ENCODE results near the gene DNER. TPM values are rescaled to one million over a fixed set of nuclear protein-coding genes. Genes with fewer than 3 reads are reported as not detected.

The DNER gene
- total RNA-seq, 1 experiment from 2014 or later: 8.4 TPM

DNA sequence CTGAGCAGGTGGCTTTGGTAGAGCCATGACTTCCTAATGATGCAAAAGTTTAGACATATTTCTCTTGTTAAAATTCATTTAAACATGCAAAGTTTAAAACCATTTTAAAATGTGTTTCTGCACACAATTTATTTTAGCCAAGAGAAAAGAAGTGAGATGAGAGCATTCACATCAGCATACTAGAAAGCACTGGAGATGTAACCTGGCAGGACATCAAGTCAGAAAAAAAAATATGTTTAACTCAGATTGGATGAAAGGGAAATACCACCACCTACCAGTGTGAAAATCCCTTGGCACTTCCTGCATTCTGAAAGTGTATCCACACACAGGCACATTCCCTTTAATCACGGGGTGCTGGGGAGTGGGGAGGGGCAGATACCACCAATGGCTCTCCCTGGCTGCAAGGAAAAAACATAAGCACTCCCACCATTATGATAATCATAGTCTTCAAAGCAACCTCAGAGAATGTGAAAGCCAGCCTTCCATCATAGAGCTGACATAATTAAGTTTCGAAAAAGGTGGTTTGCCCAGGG lies 25.0 kb downstream of the DNER start:
- no peaks in the 10 kb centered on the region for H3K9me3 ChIP-seq (ENCODE audit: low read depth, low read length, poor library complexity, severe bottlenecking)
- intact Hi-C loops (cut with micrococcal nuclease; ENCODE audit: unreplicated experiment): no loop called here
- H3K36me3 ChIP-seq (ENCODE audit: insufficient read depth, low read length, poor library complexity, severe bottlenecking): no peaks in the 10 kb centered on the region
- H3K27ac ChIP-seq (ENCODE audit: low read depth, low read length, poor library complexity, severe bottlenecking): no peak overlapping the region
- CTCF ChIA-PET: no interaction called here
- BruUV-seq (replicated peaks): no TSS peak
- no peak for DNase-seq (ENCODE audit: low spot score)
- no peaks in the 10 kb centered on the region for H3K4me1 ChIP-seq (ENCODE audit: insufficient read depth, low read length, poor library complexity, severe bottlenecking)
- TF ChIP-seq, protein P1, sequence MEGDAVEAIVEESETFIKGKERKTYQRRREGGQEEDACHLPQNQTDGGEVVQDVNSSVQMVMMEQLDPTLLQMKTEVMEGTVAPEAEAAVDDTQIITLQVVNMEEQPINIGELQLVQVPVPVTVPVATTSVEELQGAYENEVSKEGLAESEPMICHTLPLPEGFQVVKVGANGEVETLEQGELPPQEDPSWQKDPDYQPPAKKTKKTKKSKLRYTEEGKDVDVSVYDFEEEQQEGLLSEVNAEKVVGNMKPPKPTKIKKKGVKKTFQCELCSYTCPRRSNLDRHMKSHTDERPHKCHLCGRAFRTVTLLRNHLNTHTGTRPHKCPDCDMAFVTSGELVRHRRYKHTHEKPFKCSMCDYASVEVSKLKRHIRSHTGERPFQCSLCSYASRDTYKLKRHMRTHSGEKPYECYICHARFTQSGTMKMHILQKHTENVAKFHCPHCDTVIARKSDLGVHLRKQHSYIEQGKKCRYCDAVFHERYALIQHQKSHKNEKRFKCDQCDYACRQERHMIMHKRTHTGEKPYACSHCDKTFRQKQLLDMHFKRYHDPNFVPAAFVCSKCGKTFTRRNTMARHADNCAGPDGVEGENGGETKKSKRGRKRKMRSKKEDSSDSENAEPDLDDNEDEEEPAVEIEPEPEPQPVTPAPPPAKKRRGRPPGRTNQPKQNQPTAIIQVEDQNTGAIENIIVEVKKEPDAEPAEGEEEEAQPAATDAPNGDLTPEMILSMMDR (conservative IDR thresholded peaks at IDR 0.05; ENCODE audit: low read depth, low read length): no peak
- TF ChIP-seq EZH2 (IDR thresholded peaks at IDR 0.05; ENCODE audit: borderline replicate concordance, low read depth, low read length, poor library complexity, severe bottlenecking): no peak
- no peaks in the 10 kb centered on the region for H3K27me3 ChIP-seq (replicated peaks; ENCODE audit: insufficient read depth, low read depth, low read length, poor library complexity)
- no peak overlapping the region for H3K4me3 ChIP-seq (ENCODE audit: low read depth, low read length, poor library complexity, severe bottlenecking)
- POLR2A ChIA-PET (ENCODE audit: low non-redundant PET): interaction anchor here (0.6 kb wide), 1 partner anchor 355 kb away, joined by 3 read pairs; no protein-coding TSS in a partner anchor

- H3K4me1 ChIP-seq (ENCODE audit: insufficient read depth, low read length, poor library complexity, severe bottlenecking): no peaks in the 10 kb centered on the region
- H3K9me3 ChIP-seq (ENCODE audit: low read depth, low read length, poor library complexity, severe bottlenecking): no peaks in the 10 kb centered on the region
- no peaks in the 10 kb centered on the region for H3K36me3 ChIP-seq (ENCODE audit: insufficient read depth, low read length, poor library complexity, severe bottlenecking)
- DNase-seq (ENCODE audit: low spot score): no peak
- no TSS peak for BruUV-seq (replicated peaks)
- intact Hi-C loops (cut with micrococcal nuclease; ENCODE audit: unreplicated experiment): no loop called here
- POLR2A ChIA-PET (ENCODE audit: low non-redundant PET): no interaction called here
- H3K4me3 ChIP-seq (ENCODE audit: low read depth, low read length, poor library complexity, severe bottlenecking): no peak overlapping the region
- CTCF ChIA-PET: no interaction called here
- TF ChIP-seq EZH2 (IDR thresholded peaks at IDR 0.05; ENCODE audit: borderline replicate concordance, low read depth, low read length, poor library complexity, severe bottlenecking): no peak
- TF ChIP-seq, protein P1 (conservative IDR thresholded peaks at IDR 0.05; ENCODE audit: low read depth, low read length): no peak
- no peaks in the 10 kb centered on the region for H3K27me3 ChIP-seq (replicated peaks; ENCODE audit: insufficient read depth, low read depth, low read length, poor library complexity)
- H3K27ac ChIP-seq (ENCODE audit: low read depth, low read length, poor library complexity, severe bottlenecking): no peak overlapping the region
Observed at GRCh38 chr2:229688141-229688540, 26.2 kb downstream of the DNER start.

GRCh38 chr2:229686122-229686919 lies 28.0 kb downstream of the DNER start:
- Histone ChIP-seq H3K9me3 (ENCODE audit: low read depth, low read length, poor library complexity, severe bottlenecking) (no peaks in the 10 kb centered on the region), H3K27me3 (replicated peaks; ENCODE audit: insufficient read depth, low read depth, low read length, poor library complexity) (no peaks in the 10 kb centered on the region), H3K4me1 (ENCODE audit: insufficient read depth, low read length, poor library complexity, severe bottlenecking) (no peaks in the 10 kb centered on the region), H3K36me3 (ENCODE audit: insufficient read depth, low read length, poor library complexity, severe bottlenecking) (no peaks in the 10 kb centered on the region), H3K27ac (ENCODE audit: low read depth, low read length, poor library complexity, severe bottlenecking) (no peak overlapping the region), H3K4me3 (ENCODE audit: low read depth, low read length, poor library complexity, severe bottlenecking) (no peak overlapping the region)
- BruUV-seq (replicated peaks): no TSS peak
- CTCF ChIA-PET: no interaction called here
- POLR2A ChIA-PET (ENCODE audit: low non-redundant PET): no interaction called here
- no peak for DNase-seq (ENCODE audit: low spot score)
- intact Hi-C loops (cut with micrococcal nuclease; ENCODE audit: unreplicated experiment): no loop called here
- TF ChIP-seq EZH2 (IDR thresholded peaks at IDR 0.05; ENCODE audit: borderline replicate concordance, low read depth, low read length, poor library complexity, severe bottlenecking): no peak
- TF ChIP-seq, protein P1 (conservative IDR thresholded peaks at IDR 0.05; ENCODE audit: low read depth, low read length): no peak
